Smooth muscle cell (in vitro differentiated cells): ENCODE data around the gene WDR75. TPM values are rescaled to one million over a fixed set of nuclear protein-coding genes. Genes with fewer than 3 reads are reported as not detected.

Experiments used
- DNase-seq: peaks from one replicate; lab custom pipeline; 2025; ENCODE audit not compliant: unreplicated experiment; lab: John Stamatoyannopoulos, UW
- H2AFZ ChIP-seq: fragments of 200-600 bp; sonication (generic); 2 replicates; pipeline ENCODE4 v1.6.0; 2016; ENCODE audit warnings: antibody characterized with exemption, low read depth, mild to moderate bottlenecking
- H3F3A ChIP-seq: fragments of 200-600 bp; sonication (generic); 2 replicates; pipeline ENCODE4 v1.6.0; 2017; ENCODE audit warnings: antibody characterized with exemption, low read depth
- H3K27ac ChIP-seq: fragments of 200-600 bp; sonication (generic); 2 replicates; pipeline ENCODE4 v1.5.1; 2016; ENCODE audit warnings: low read depth, mild to moderate bottlenecking
- H3K27me3 ChIP-seq: fragments of 200-600 bp; sonication (generic); 2 replicates; pipeline ENCODE4 v1.6.1; 2016; ENCODE audit warnings: low read depth, mild to moderate bottlenecking
- H3K36me3 ChIP-seq: fragments of 200-600 bp; sonication (generic); 2 replicates; pipeline ENCODE4 v1.5.1; 2016; ENCODE audit warnings: low read depth
- H3K4me1 ChIP-seq: fragments of 200-600 bp; sonication (generic); 2 replicates; pipeline ENCODE4 v1.5.1; 2016; ENCODE audit warnings: low read depth
- H3K4me2 ChIP-seq: fragments of 200-600 bp; sonication (generic); 2 replicates; pipeline ENCODE4 v1.6.0; 2016; ENCODE audit warnings: mild to moderate bottlenecking
- H3K4me3 ChIP-seq: fragments of 200-600 bp; sonication (generic); 2 replicates; pipeline ENCODE4 v1.5.1; 2016; ENCODE audit warnings: mild to moderate bottlenecking
- H3K79me2 ChIP-seq: fragments of 200-600 bp; sonication (generic); 2 replicates; pipeline ENCODE4 v1.6.0; 2016; ENCODE audit warnings: low read depth, mild to moderate bottlenecking
- H3K9ac ChIP-seq: fragments of 200-600 bp; sonication (generic); 2 replicates; pipeline ENCODE4 v1.6.0; 2016; ENCODE audit warnings: low read depth
- H3K9me3 ChIP-seq: fragments of 200-600 bp; sonication (generic); replicated peaks from 2 replicates; pipeline ENCODE4 v1.5.1; 2016; ENCODE audit warnings: low read depth
- H4K20me1 ChIP-seq: fragments of 200-600 bp; sonication (generic); 2 replicates; pipeline ENCODE4 v1.6.0; 2016; ENCODE audit warnings: low read depth
- CTCF ChIP-seq: fragments of 200-600 bp; sonication (generic); IDR thresholded peaks from 2 replicates; pipeline ENCODE4 v1.5.1; 2017; ENCODE audit warnings: borderline replicate concordance, mild to moderate bottlenecking, antibody characterized with exemption; ENCODE audit not compliant: insufficient read depth, poor library complexity, severe bottlenecking
- WGBS: methylation state at CpG from one replicate; pipeline ENCODE4 v1.1.7; 2016; ENCODE audit warnings: low lambda C conversion rate; 5-methylcytosine and 5-hydroxymethylcytosine counted together
- polyA plus RNA-seq: library from polyadenylated mRNA; unstranded; fragments of >200 nt; fragmentation: Nextera tagmentation; extraction: Ambion mirVana; gene quantifications from 2 replicates; pipeline ENCODE4 v1.2.1, GENCODE V29; 2016
- total RNA-seq: library from RNA; depleted of rRNA; stranded (reverse); fragments of >200 nt; gene quantifications from 2 replicates; pipeline ENCODE4 v1.2.3, GENCODE V29; 2014

The WDR75 gene
- total and polyA plus RNA-seq, 2 experiments from 2014 or later: 22.7 to 63.0 TPM

DNA sequence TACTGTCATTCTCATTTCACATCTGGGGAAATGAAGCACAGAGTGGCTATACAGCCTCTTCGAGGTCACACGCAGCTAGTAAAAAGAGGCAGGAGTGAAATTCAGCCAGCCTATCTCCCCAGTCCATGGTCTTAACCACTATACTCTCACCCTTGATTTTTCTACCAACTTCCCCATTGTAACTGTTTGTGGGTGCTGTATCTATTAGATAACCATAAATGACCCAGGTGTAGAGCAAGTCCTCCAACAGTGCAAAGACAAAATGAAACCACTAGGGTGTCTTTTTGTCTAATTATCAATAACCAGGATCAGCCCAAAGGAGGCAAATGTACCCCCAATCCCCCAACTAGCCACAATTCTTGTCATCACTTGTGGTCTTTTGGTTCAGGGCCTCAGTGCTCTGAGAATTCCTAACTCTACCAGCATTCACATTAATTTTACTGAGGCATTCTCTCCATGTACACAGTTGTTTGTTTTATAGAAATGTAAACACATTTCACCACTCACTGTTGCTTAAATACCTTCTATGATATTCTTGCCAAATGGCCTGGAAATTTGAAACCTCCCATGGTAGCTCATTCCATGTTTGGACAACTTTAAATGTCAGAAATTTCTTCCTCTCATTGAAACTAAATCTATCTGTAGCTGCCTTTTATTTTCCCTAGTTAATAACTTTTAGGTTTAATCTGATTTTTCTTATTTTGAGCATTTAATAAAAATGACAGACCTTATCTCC is 80.6 kb downstream of the WDR75 start:
- Histone ChIP-seq H2AFZ (peak overlapping the region; percentile 14), H3K79me2 (no peaks in the 10 kb centered on the region), H3K4me2 (no peak overlapping the region), H3K4me3 (no peak overlapping the region), H3K36me3 (no peaks in the 10 kb centered on the region), H3K27me3 (no peaks in the 10 kb centered on the region), H4K20me1 (no peaks in the 10 kb centered on the region), H3K27ac (no peak overlapping the region), H3K9ac (no peak overlapping the region), H3K4me1 (no peaks in the 10 kb centered on the region), H3F3A (no peaks in the 10 kb centered on the region), H3K9me3 (no peaks in the 10 kb centered on the region)
- 89% methylated on average over 2 of the region's 2 CpGs for WGBS
- no peak for DNase-seq
- no peak for TF ChIP-seq CTCF

DNA sequence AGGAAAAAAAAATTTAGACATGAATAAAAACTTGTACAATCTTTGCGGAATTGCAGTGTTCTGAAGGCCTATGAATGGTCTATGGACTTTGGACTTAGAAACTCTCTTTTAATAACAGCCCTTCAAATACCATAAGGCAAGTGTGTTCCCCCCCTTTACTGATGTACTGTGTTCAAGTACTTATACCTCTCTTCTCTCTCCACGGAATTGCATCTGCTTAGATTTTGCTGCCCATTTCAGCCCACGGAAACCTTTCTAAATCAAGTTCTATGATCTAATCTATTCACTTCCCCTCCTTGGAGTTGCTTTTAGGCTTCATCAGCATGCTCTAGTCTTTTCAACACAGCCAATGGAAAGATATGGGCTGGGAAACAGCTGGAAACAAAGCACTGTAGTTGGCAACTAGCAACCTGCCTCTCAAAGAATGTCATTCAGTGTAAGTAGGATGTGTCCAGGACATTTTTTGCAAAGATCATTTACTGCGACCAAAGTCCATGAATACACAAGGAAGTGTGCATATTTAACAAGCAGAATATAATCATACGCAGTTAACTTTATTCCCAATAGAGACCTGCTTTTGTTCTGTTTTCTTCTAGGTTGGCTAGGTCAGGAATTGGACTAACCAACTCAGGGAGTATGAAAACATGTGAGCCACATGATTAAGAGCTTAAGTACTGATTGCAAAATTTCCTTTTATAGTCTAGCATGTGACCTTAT is 81.3 kb downstream of the WDR75 start:
- TF ChIP-seq CTCF: no peak
- Histone ChIP-seq H3F3A (no peaks in the 10 kb centered on the region), H3K27ac (no peak overlapping the region), H3K4me3 (no peak overlapping the region), H3K9me3 (no peaks in the 10 kb centered on the region), H3K79me2 (no peaks in the 10 kb centered on the region), H3K27me3 (no peaks in the 10 kb centered on the region), H3K4me2 (no peak overlapping the region), H3K36me3 (no peaks in the 10 kb centered on the region), H2AFZ (no peak overlapping the region), H3K4me1 (no peaks in the 10 kb centered on the region), H4K20me1 (no peaks in the 10 kb centered on the region), H3K9ac (no peak overlapping the region)
- DNase-seq: no peak
- WGBS: 91% methylated on average over 5 of the region's 5 CpGs

- Histone ChIP-seq H3K4me3 (no peak overlapping the region), H2AFZ (no peak overlapping the region), H3K9me3 (no peaks in the 10 kb centered on the region), H4K20me1 (no peaks in the 10 kb centered on the region), H3K9ac (no peak overlapping the region), H3K27ac (no peak overlapping the region), H3K79me2 (no peaks in the 10 kb centered on the region), H3K4me2 (no peak overlapping the region), H3K36me3 (no peaks in the 10 kb centered on the region), H3K4me1 (peaks cover 4% of the 10 kb centered on the region), H3F3A (no peaks in the 10 kb centered on the region), H3K27me3 (no peaks in the 10 kb centered on the region)
- WGBS: 86% methylated on average over 4 of the region's 4 CpGs
- TF ChIP-seq CTCF: no peak
- DNase-seq: no peak
Observed at GRCh38 chr2:189524746-189525145, 83.5 kb downstream of the WDR75 start.

Other genes with a start within 250 kb of the WDR75 start
- gene SLC40A1, start 139.3 kb downstream of the WDR75 start, total RNA-seq: 10.5 and 15.2 TPM in 2 replicates
- gene SLC40A1, start 139.3 kb downstream of the WDR75 start, polyA plus RNA-seq: 8.7 and 9.1 TPM in 2 replicates
- gene ASNSD1, start 220.0 kb downstream of the WDR75 start, total RNA-seq: 52.4 and 59.5 TPM in 2 replicates
- gene ASNSD1, start 220.0 kb downstream of the WDR75 start, polyA plus RNA-seq: 26.3 and 28.3 TPM in 2 replicates
- 1.7 and 17.1 TPM in 2 replicates for gene ANKAR, start 233.2 kb downstream of the WDR75 start, total RNA-seq
- 0.89 and 4.2 TPM in 2 replicates for gene ANKAR, start 233.2 kb downstream of the WDR75 start, polyA plus RNA-seq